Measurements from ENCODE around the gene OR10V1.

DNA sequence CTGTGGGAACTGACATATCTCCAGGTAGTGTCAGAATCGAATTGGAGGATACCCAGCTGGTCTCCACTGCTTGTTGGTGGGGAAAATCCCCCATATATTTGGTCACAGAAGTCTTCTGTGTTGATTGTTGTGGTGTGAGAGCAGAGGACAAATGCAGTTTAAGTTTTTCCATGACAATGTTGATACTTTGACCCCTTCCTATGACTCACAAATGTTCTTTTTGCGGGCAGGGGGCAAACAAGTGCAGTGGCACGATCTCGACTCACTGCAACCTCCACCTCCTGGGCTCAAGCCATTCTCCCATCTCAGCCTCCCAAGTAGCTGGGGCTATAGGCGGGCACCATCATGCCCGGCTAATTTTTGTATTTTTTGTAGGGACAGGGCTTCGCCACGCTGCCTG, 37.4 kb downstream of the OR10V1 start:
- TF ChIP-seq, protein P1, sequence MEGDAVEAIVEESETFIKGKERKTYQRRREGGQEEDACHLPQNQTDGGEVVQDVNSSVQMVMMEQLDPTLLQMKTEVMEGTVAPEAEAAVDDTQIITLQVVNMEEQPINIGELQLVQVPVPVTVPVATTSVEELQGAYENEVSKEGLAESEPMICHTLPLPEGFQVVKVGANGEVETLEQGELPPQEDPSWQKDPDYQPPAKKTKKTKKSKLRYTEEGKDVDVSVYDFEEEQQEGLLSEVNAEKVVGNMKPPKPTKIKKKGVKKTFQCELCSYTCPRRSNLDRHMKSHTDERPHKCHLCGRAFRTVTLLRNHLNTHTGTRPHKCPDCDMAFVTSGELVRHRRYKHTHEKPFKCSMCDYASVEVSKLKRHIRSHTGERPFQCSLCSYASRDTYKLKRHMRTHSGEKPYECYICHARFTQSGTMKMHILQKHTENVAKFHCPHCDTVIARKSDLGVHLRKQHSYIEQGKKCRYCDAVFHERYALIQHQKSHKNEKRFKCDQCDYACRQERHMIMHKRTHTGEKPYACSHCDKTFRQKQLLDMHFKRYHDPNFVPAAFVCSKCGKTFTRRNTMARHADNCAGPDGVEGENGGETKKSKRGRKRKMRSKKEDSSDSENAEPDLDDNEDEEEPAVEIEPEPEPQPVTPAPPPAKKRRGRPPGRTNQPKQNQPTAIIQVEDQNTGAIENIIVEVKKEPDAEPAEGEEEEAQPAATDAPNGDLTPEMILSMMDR (conservative IDR thresholded peaks at IDR 0.05; ENCODE audit: low read depth in 2 of 2), result no peak
- TF ChIP-seq EZH2 (IDR thresholded peaks at IDR 0.05; ENCODE audit: low read depth, unreplicated experiment), result no peak
- TF ChIP-seq POLR2AphosphoS5 (IDR thresholded peaks at IDR 0.05; ENCODE audit: low read depth), result no peak
- no peak for TF ChIP-seq EZH2phosphoT487 (IDR thresholded peaks at IDR 0.05; ENCODE audit: unreplicated experiment)
- TF ChIP-seq CREB1 (CRISPR knock-in tag; IDR thresholded peaks at IDR 0.05; ENCODE audit: low read depth), result no peak
- TF ChIP-seq, protein P2, sequence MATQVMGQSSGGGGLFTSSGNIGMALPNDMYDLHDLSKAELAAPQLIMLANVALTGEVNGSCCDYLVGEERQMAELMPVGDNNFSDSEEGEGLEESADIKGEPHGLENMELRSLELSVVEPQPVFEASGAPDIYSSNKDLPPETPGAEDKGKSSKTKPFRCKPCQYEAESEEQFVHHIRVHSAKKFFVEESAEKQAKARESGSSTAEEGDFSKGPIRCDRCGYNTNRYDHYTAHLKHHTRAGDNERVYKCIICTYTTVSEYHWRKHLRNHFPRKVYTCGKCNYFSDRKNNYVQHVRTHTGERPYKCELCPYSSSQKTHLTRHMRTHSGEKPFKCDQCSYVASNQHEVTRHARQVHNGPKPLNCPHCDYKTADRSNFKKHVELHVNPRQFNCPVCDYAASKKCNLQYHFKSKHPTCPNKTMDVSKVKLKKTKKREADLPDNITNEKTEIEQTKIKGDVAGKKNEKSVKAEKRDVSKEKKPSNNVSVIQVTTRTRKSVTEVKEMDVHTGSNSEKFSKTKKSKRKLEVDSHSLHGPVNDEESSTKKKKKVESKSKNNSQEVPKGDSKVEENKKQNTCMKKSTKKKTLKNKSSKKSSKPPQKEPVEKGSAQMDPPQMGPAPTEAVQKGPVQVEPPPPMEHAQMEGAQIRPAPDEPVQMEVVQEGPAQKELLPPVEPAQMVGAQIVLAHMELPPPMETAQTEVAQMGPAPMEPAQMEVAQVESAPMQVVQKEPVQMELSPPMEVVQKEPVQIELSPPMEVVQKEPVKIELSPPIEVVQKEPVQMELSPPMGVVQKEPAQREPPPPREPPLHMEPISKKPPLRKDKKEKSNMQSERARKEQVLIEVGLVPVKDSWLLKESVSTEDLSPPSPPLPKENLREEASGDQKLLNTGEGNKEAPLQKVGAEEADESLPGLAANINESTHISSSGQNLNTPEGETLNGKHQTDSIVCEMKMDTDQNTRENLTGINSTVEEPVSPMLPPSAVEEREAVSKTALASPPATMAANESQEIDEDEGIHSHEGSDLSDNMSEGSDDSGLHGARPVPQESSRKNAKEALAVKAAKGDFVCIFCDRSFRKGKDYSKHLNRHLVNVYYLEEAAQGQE (IDR thresholded peaks at IDR 0.05; ENCODE audit: unreplicated experiment), result no peak
- TF ChIP-seq, protein P3, sequence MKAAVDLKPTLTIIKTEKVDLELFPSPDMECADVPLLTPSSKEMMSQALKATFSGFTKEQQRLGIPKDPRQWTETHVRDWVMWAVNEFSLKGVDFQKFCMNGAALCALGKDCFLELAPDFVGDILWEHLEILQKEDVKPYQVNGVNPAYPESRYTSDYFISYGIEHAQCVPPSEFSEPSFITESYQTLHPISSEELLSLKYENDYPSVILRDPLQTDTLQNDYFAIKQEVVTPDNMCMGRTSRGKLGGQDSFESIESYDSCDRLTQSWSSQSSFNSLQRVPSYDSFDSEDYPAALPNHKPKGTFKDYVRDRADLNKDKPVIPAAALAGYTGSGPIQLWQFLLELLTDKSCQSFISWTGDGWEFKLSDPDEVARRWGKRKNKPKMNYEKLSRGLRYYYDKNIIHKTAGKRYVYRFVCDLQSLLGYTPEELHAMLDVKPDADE (IDR thresholded peaks at IDR 0.05), result no peak
- TF ChIP-seq NANOG (IDR thresholded peaks at IDR 0.05; ENCODE audit: borderline replicate concordance), result no peak
- TF ChIP-seq ZNF114 (CRISPR knock-in tag; IDR thresholded peaks at IDR 0.05), result no peak
- TF ChIP-seq JUNB (IDR thresholded peaks at IDR 0.05; ENCODE audit: unreplicated experiment), result no peak
